Embryonic facial prominence (tissue), 1 donor: ENCODE results near the gene NF2.
"Not testable (repeated sequence)": the region's sequence is repeated elsewhere in the genome, so short reads cannot be mapped to it uniquely, and the experiment has no call there.

Source experiments
- DNase-seq: peaks from one replicate; pipeline ENCODE4 v3.0.0-alpha.2; 2016; ENCODE audit errors: extremely low spot score

The NF2 gene

GRCh38 chr22:29596408-29596807 is 7.0 kb upstream of the NF2 start:
- no peak for DNase-seq

- DNase-seq = not testable (repeated sequence)
Measured at GRCh38 chr22:29597871-29598683, 5.4 kb upstream of the NF2 start.

- no peak for DNase-seq
Measured at GRCh38 chr22:29598684-29599020, 4.8 kb upstream of the NF2 start.

GRCh38 chr22:29604076-29604360 is 585 bp downstream of the NF2 start:
- no peak for DNase-seq

- DNase-seq = no peak
Measured at GRCh38 chr22:29605527-29605850, 2.1 kb downstream of the NF2 start.

- no peak for DNase-seq
Measured at GRCh38 chr22:29606320-29606719, 2.9 kb downstream of the NF2 start.

GRCh38 chr22:29607426-29607825 is 4.0 kb downstream of the NF2 start:
- DNase-seq = no peak

GRCh38 chr22:29609139-29609538 is 5.7 kb downstream of the NF2 start:
- no peak for DNase-seq

GRCh38 chr22:29610780-29611179 is 7.3 kb downstream of the NF2 start:
- no peak for DNase-seq

- no peak for DNase-seq
Measured at GRCh38 chr22:29615705-29616327, 12.4 kb downstream of the NF2 start.

- no peak for DNase-seq
Measured at GRCh38 chr22:29617922-29618629, 14.6 kb downstream of the NF2 start.

- no peak for DNase-seq
Measured at GRCh38 chr22:29621761-29622526, 18.5 kb downstream of the NF2 start.

- no peak for DNase-seq
Measured at GRCh38 chr22:29623059-29623458, 19.6 kb downstream of the NF2 start.

- no peak for DNase-seq
Measured at GRCh38 chr22:29623553-29624169, 20.2 kb downstream of the NF2 start.

GRCh38 chr22:29625090-29625825 is 21.8 kb downstream of the NF2 start:
- DNase-seq = no peak

- no peak for DNase-seq
Measured at GRCh38 chr22:29626497-29627195, 23.2 kb downstream of the NF2 start.

GRCh38 chr22:29627196-29627535 is 23.7 kb downstream of the NF2 start:
- no peak for DNase-seq

- no peak for DNase-seq
Measured at GRCh38 chr22:29628996-29629902, 25.8 kb downstream of the NF2 start.

GRCh38 chr22:29629903-29630516 is 26.6 kb downstream of the NF2 start:
- no peak for DNase-seq
